LNCAP (cell line): Measurements from ENCODE around the gene ATG16L2.

Experiments used
- TF ChIP-seq, protein P1 (sequence below): fragments of 450-650 bp; IDR thresholded peaks from 2 replicates; pipeline ENCODE4 v1.5.1; 2017; ENCODE audit warnings: mild to moderate bottlenecking

Gene ATG16L2, protein sequence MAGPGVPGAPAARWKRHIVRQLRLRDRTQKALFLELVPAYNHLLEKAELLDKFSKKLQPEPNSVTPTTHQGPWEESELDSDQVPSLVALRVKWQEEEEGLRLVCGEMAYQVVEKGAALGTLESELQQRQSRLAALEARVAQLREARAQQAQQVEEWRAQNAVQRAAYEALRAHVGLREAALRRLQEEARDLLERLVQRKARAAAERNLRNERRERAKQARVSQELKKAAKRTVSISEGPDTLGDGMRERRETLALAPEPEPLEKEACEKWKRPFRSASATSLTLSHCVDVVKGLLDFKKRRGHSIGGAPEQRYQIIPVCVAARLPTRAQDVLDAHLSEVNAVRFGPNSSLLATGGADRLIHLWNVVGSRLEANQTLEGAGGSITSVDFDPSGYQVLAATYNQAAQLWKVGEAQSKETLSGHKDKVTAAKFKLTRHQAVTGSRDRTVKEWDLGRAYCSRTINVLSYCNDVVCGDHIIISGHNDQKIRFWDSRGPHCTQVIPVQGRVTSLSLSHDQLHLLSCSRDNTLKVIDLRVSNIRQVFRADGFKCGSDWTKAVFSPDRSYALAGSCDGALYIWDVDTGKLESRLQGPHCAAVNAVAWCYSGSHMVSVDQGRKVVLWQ

DNA sequence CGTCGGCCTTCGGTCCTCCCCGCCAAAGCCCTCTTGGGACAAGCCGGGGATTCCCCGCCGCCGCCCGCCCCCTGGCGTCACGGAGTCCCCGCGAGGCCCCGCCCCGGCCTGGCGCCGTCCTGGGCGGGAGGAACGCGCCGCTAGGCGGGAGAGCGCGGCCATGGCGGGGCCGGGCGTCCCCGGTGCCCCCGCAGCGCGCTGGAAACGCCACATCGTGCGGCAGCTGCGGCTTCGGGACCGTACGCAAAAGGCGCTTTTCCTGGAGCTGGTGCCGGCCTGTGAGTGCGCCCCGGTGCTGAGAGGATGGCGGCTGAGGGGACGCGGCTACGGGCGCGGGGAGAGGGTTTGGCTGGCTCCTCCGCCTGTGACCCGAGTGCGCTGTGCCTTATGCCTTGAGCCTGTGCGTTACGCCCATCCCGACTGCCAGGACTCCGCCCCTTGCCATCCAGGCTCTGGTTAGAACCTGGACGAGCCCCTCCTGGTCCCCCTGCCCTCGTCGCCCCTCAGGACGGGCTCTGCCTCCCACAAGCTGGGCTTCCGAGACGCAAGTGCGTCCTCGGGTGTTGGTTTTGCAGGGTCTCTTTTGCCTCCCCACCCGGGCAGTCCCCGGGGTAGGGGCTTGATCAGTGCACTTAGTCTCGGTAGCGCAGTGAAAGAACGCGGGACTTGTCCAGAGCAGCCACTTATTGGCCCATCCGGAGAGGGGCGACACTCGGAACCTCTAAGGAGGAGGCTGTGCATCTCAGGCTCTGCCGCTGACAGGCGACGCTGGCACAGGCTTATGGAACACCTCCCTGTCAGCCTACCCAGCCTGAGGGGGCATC lies at the start of gene ATG16L2:
Gene ATG16L2, plus strand, starts transcription at position 126 of the 824 bp plus-strand sequence. Its CDS starts 35 bp downstream, at position 161.
- TF ChIP-seq, protein P1, sequence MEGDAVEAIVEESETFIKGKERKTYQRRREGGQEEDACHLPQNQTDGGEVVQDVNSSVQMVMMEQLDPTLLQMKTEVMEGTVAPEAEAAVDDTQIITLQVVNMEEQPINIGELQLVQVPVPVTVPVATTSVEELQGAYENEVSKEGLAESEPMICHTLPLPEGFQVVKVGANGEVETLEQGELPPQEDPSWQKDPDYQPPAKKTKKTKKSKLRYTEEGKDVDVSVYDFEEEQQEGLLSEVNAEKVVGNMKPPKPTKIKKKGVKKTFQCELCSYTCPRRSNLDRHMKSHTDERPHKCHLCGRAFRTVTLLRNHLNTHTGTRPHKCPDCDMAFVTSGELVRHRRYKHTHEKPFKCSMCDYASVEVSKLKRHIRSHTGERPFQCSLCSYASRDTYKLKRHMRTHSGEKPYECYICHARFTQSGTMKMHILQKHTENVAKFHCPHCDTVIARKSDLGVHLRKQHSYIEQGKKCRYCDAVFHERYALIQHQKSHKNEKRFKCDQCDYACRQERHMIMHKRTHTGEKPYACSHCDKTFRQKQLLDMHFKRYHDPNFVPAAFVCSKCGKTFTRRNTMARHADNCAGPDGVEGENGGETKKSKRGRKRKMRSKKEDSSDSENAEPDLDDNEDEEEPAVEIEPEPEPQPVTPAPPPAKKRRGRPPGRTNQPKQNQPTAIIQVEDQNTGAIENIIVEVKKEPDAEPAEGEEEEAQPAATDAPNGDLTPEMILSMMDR = no peak

DNA sequence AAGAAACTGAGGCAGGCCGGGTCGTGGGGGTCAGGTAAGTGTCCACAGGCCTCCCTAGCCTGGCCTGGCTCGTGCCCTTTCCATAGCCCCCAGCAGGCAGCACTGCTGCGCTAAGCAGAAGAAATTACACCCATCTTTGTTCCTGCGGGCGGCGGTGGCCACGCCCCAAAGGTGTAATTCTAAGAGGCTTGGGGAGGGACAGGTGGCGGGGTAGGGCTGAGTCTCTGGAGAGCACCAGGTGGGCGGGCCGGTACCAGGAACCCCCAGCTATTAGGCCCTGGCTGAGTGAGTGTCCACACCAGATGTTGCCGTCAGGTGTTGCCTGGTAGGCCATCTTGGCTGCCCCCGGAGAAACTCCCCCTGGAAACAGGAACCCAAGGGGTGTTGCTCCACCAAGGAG lies 49.7 kb upstream of the ATG16L2 start:
- TF ChIP-seq, protein P1 = no peak

DNA sequence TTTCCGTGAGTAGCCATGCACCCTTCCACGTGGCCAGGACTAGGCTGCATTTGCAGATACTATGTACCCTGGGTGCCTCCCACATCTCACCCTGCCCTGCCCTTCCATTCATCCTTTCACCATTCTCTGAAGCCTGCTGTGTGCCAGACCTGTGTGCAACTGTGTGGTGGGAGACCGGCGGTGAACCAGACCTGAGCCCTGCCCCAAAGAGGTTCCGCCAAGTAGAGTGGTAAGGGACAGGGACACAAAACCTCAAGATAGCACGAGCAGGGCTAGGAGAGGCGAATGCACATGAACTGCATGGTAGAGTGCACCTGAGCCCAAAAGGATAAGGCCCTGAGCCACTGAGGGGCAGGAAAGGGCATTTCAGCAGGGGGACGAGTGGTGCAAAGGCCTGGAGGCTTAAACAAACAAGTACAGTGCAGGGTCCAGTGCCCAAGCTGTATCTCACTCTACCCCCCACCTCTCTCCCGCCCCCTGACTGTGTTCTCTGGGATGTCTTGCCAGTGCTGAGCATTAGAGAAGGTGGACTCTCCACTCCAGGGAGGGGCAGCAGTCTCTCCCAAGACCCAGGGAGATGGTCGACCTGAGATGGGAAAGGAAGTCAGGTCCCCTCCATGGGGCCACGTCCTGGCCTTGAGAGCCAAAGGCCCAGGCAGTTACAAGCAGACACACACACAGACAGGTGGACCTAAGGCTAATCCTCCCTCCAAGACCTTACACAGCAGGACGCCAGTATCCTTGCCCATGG lies 47.9 kb upstream of the ATG16L2 start:
- TF ChIP-seq, protein P1 = no peak

DNA sequence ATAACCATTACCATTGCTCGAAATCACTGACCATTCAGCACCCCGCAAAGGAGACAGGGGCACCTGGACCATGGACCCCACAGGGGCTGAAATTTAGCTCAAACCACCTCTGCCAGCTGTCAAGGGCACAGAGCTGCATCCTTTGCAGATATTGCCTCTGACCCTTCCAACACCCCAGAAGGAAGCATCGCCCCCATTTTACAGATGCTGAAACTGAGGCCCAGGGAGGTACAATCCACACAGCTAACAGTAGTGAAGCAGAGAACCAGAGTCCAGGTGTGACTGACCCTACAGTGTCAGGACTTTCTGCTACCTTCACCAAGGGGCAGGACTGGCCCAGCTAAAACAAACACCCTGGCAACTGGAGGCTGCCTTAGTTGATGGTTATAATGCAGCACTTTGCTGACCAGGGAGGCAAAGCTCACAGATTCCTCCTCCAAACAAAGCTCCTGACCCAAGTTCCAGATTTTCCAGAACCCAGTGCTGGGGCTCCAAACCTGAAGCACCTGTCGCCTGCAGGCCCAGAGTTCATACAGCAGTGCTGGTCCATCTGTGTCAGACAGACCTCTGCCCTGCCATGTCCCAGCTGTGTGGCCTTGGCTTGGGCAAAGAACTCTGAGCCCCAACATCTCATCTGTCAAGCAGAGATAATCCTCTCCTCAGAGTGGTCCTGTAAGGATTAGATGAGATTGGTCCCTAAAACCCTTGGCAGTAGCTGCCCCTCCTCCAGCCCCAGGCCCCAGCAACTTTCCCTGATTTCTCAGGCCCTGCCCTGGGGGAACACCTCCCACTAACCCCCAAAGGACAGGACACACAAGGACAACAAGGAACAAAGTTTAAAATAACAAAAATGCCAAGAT lies 46.8 kb upstream of the ATG16L2 start:
- TF ChIP-seq, protein P1 = no peak

DNA sequence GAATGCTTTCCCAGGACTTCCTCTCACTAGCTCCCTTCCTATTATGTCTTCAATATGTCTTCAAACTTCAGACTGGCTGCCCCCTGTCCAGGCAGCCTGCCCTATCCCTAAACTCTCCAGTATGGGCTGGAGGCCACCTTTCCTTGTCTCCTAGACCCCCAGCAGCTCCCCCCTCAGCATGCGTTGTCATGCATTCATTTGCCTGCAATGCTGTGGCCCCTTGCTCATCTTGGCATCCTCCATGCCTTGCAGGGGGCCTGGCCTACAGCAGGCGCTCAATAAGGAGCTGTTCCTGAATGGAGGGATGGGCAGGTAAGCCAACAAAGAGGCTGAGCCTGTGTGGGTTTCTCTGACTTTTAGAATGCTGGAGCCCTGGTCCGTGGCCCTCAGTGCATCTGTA lies 45.6 kb upstream of the ATG16L2 start:
- TF ChIP-seq, protein P1 = no peak

DNA sequence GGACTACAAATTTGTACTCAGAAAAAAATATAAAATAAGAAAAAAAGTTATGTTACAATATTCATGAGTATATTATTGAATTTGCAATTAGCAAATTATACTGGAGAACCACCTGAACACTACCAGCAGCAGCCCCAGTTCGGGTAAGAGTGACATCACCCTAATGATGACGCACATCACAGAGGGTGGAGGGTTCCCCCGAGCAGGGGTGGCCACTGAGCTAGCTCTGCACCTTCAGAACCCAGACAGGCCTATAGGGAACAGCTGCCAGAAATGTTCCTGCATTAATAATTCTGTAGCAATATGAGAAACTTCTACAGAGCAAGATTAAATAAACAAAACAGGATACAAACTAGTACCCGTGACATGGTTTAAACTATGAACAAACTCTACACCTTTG lies 44.5 kb upstream of the ATG16L2 start:
- TF ChIP-seq, protein P1 = no peak
